BLaER1 (cell line): ENCODE measurements around the gene CLEC5A.
A peak's percentile ranks its signal among the peaks of the same experiment; 100 is the strongest.
"Not testable (repeated sequence)": the region's sequence is repeated elsewhere in the genome, so short reads cannot be mapped to it uniquely, and the experiment has no call there.

Source experiments
- H3K27ac ChIP-seq: shearing (Covaris generic); formaldehyde crosslinking; 2 replicates; pipeline ENCODE4 v1.8.1; 2022
- H3K27me3 ChIP-seq: shearing (Covaris generic); formaldehyde crosslinking; 2 replicates; pipeline ENCODE4 v1.8.1; 2022
- H3K36me3 ChIP-seq: shearing (Covaris generic); formaldehyde crosslinking; 2 replicates; pipeline ENCODE4 v1.8.1; 2022
- H3K4me1 ChIP-seq: shearing (Covaris generic); formaldehyde crosslinking; 2 replicates; pipeline ENCODE4 v1.8.1; 2022
- H3K4me2 ChIP-seq: shearing (Covaris generic); formaldehyde crosslinking; 2 replicates; pipeline ENCODE4 v1.8.1; 2022
- H3K4me3 ChIP-seq: shearing (Covaris generic); formaldehyde crosslinking; 2 replicates; pipeline ENCODE4 v1.8.1; 2022
- H3K9ac ChIP-seq: shearing (Covaris generic); formaldehyde crosslinking; 2 replicates; pipeline ENCODE4 v1.8.1; 2022
- H3K9me3 ChIP-seq: shearing (Covaris generic); formaldehyde crosslinking; 2 replicates; pipeline ENCODE4 v1.8.1; 2022
- H4K20me1 ChIP-seq: shearing (Covaris generic); formaldehyde crosslinking; 2 replicates; pipeline ENCODE4 v1.8.1; 2022
- Cebpa-rat ChIP-seq: shearing (Covaris generic); IDR thresholded peaks from 2 replicates; pipeline ENCODE4 v1.8.1; 2022

CLEC5A gene

DNA sequence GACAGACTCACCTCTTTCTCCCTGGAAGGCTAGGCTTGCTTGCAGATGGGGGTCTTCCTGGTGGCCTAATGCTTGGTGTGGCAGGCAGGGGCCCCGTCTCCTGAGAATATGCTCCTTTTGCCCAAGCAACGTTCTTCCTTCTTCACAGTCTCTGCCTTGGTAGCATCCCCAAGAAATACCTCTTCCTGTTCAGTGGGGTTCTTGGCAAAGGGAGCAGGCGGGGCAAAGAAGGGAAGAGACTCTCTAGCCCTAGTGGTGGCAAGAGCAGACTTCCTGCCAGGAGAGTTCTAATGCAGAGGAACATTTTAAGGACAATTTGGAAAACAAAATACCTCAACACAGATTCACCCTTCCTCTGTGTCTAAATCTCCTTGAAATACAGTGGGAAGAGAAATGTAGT lies at the start of gene CLEC5A:
TSS of gene CLEC5A (minus strand) at position 179 of the 400 bp plus-strand sequence. CDS start 682 bp downstream, outside the sequence.
- Histone ChIP-seq H3K9me3 (no peaks in the 10 kb centered on the region), H3K36me3 (no peaks in the 10 kb centered on the region), H3K27ac (no peak within 1 kb of the TSS), H4K20me1 (no peaks in the 10 kb centered on the region), H3K4me1 (no peaks in the 10 kb centered on the region; the same call in 1 of the 2 replicates), H3K9ac (no peak within 1 kb of the TSS), H3K4me2 (no peak within 1 kb of the TSS), H3K27me3 (no peaks in the 10 kb centered on the region), H3K4me3 (no peak within 1 kb of the TSS)
- TF ChIP-seq Cebpa-rat = no peak

DNA sequence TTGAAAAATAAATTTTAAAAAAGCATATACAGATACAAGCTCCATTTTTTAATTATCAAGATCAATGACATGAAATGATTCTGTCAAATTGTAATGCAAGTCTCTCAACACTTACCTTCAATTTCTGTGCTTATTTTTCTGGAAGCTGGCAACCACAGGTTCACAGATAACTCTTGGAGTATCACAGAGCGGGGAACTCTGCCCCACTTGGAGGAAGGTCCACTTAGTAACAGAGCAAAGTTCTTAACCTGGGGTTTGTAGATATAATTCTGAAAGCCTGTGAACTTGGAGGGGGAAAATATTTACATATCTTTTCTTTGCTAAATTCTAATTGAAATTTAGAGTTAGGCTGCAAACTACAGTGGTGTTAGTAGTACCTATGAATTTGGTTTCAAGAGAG lies 46.6 kb upstream of the CLEC5A start:
- H3K36me3 ChIP-seq = no peaks in the 10 kb centered on the region
- no peak for TF ChIP-seq Cebpa-rat

DNA sequence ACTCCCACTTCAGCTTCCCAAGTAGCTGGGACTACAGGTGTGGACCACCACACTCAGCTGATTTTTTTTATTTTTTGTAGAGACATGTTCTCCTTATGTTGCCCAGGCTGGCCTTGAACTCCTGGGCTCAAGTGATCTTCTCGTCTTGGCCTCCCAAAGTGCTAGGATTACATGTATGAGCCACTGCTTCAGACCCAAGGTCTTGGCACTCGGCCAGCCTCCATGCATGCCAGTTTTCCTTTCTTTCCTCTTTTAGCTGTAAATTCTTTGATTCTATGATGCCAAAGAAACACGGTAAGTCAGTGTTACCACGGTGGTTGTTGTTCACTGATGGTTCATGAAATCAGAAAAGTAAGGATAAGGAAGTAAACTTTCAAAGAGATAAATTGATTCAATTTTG lies 45.9 kb upstream of the CLEC5A start:
- H3K4me2 ChIP-seq = no peak overlapping the region
- no peak overlapping the region for H3K27ac ChIP-seq
- no peaks in the 10 kb centered on the region for H3K4me1 ChIP-seq
- no peaks in the 10 kb centered on the region for H3K36me3 ChIP-seq
- no peaks in the 10 kb centered on the region for H3K9me3 ChIP-seq
- no peaks in the 10 kb centered on the region for H4K20me1 ChIP-seq
- TF ChIP-seq Cebpa-rat = no peak
- H3K4me3 ChIP-seq = no peak overlapping the region
- no peak overlapping the region for H3K9ac ChIP-seq
- no peaks in the 10 kb centered on the region for H3K27me3 ChIP-seq

More for the DNA sequence above, 46.6 kb upstream of the CLEC5A start:
- H3K9me3 ChIP-seq = no peaks in the 10 kb centered on the region
- no peaks in the 10 kb centered on the region for H3K27me3 ChIP-seq
- no peak overlapping the region for H3K9ac ChIP-seq
- H4K20me1 ChIP-seq = no peaks in the 10 kb centered on the region
- no peak overlapping the region for H3K27ac ChIP-seq
- H3K4me1 ChIP-seq = no peaks in the 10 kb centered on the region
- no peak overlapping the region for H3K4me2 ChIP-seq
- H3K4me3 ChIP-seq = no peak overlapping the region

DNA sequence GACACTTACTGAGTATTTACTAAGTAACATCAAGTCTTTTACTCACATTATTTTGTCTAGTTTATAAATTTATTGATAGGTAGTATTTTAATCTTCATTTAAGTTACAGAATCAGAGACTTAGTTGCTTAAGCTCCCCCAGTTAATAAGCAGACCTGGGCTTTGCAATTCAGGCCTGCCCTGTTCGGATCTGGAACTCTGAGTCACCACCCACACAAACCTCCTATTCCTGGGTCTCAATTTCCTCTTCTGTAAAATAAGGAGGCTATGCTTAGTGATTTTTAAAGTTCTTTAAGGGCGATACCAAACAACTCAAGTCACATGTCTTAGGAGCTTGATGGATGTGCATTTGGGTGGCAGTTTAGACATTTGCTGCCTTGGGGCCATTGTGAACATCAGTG lies 45.4 kb upstream of the CLEC5A start:
- H3K4me2 ChIP-seq = no peak overlapping the region
- no peak for TF ChIP-seq Cebpa-rat
- no peaks in the 10 kb centered on the region for H3K9me3 ChIP-seq
- H3K36me3 ChIP-seq = no peaks in the 10 kb centered on the region
- H3K4me3 ChIP-seq = no peak overlapping the region
- no peaks in the 10 kb centered on the region for H3K4me1 ChIP-seq
- H3K27ac ChIP-seq = no peak overlapping the region
- H3K9ac ChIP-seq = no peak overlapping the region
- H3K27me3 ChIP-seq = no peaks in the 10 kb centered on the region
- no peaks in the 10 kb centered on the region for H4K20me1 ChIP-seq

DNA sequence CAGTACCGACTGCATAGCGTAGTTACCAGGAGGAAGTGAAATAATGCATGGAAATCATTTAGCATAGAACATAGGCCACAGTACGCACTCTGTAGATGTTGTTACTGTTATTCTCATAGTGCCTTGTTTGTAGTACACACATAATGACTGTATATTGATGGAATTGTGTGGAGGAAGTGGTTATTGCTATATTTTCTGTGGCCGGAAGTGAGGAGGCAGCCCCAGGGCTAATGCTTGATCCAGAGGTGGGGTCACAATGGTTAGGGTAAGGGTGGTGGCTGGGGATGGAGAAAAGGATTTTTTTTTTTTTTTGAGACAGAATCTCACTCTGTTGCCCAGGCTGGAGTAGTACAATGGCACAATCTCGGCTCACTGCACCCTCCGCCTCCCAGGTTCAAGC lies 44.4 kb upstream of the CLEC5A start:
- Histone ChIP-seq H3K4me2 (no peak overlapping the region), H3K36me3 (no peaks in the 10 kb centered on the region), H3K27ac (no peak overlapping the region), H3K4me3 (no peak overlapping the region), H3K4me1 (no peaks in the 10 kb centered on the region), H4K20me1 (no peaks in the 10 kb centered on the region), H3K27me3 (no peaks in the 10 kb centered on the region), H3K9me3 (no peaks in the 10 kb centered on the region), H3K9ac (no peak overlapping the region)
- TF ChIP-seq Cebpa-rat = no peak

DNA sequence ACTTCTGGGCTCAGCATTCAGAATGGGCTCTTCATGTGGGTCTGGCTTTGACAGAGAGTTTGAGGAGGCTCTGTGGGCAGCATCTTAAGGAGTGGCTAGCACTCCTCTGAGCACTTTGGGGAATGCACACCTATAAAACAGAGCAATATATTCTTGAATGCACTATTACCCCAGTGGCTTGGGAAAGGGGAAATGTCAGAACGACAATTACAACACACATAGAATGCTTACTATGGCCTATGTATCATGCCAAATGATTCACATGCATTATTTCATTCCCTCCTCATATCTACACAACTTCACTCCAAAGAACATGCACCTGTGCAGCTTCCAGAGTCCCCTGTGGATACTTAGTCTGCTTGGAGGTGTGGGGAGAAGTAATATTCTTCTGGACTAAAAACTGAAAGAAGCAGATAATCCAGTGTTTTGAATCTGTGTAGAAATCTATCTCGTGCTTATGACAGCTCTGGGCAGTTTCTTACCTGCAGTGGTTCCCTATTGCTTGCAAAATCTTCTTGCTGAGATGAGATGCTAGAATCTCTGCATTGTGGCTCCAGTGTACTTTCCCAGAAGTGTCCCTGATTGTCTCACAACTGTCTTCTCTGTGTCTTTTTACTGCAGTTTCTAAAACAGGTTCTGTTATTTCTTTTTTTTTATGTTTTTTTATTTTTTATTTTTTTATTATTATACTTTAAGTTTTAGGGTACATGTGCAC lies 43.4 kb upstream of the CLEC5A start:
- H3K4me2 ChIP-seq = no peak overlapping the region

DNA sequence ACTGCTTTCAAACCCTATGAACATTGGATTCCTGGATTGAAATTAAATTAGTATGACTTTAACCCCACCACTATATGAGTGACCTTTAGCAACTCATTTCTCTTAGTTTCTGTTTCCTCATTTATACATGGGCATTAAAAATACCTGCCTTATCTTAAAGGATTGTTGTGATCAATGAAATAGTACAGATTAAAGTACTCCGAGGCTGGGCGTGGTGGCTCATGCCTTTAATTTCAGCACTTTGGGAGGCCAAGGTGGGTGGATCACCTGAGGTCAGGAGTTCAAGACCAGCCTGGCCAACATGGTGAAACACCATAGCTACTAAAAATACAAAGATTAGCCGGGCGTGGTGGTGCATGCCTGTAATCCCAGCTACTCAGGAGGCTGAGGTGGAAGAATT lies 41.0 kb upstream of the CLEC5A start:
- not testable (repeated sequence) for H4K20me1 ChIP-seq, H3K27me3 ChIP-seq, H3K27ac ChIP-seq, H3K4me2 ChIP-seq, H3K4me3 ChIP-seq, H3K36me3 ChIP-seq, H3K4me1 ChIP-seq, H3K9me3 ChIP-seq, H3K9ac ChIP-seq

More for the DNA sequence above, 43.4 kb upstream of the CLEC5A start:
- Histone ChIP-seq H3K9me3 (no peaks in the 10 kb centered on the region), H3K4me1 (no peaks in the 10 kb centered on the region), H3K4me3 (no peak overlapping the region), H3K27me3 (no peaks in the 10 kb centered on the region), H3K27ac (no peak overlapping the region), H4K20me1 (no peaks in the 10 kb centered on the region), H3K9ac (no peak overlapping the region), H3K36me3 (no peaks in the 10 kb centered on the region)
- no peak for TF ChIP-seq Cebpa-rat

DNA sequence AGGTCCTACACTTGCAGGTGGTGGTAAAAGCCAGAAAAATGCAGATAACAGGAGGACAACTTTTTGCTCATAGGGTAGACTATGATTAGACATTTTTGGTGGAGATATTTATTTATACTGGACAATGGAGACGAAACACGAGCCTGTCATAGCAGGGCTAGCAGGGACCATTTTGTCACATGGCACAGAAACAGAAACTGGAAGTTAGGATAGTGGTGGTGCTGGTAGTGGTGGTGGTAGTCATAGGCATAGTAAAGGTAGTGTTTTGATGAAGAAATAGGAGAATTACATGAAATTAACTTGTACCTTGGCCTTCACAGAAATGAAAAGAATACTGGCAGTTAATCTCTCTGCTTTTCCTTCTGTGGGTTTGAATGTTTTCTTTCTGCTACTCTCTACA lies 40.1 kb upstream of the CLEC5A start:
- H3K4me3 ChIP-seq = no peak overlapping the region

DNA sequence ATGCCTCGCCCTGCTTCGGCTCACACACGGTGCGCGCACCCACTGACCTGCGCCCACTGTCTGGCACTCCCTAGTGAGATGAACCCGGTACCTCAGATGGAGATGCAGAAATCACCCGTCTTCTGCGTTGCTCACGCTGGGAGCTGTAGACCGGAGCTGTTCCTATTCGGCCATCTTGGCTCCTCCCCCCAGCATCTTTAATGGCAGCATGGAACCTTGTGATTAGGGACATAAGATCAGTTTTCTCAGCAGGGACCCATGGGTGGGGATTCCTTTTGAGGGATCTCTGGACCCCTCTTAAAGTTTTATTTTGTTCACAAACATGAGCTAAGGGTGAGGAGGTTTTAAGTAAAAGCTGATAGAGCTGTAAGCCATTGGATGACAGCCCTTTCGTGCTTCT lies 39.2 kb upstream of the CLEC5A start:
- H3K4me2 ChIP-seq, H3K4me3 ChIP-seq, H3K27ac ChIP-seq: not testable (repeated sequence)

More for the DNA sequence above, 40.1 kb upstream of the CLEC5A start:
- Histone ChIP-seq H3K9ac (no peak overlapping the region), H4K20me1 (no peaks in the 10 kb centered on the region), H3K9me3 (no peaks in the 10 kb centered on the region), H3K4me1 (no peaks in the 10 kb centered on the region), H3K27ac (no peak overlapping the region), H3K27me3 (no peaks in the 10 kb centered on the region), H3K4me2 (no peak overlapping the region), H3K36me3 (no peaks in the 10 kb centered on the region)
- TF ChIP-seq Cebpa-rat = no peak

DNA sequence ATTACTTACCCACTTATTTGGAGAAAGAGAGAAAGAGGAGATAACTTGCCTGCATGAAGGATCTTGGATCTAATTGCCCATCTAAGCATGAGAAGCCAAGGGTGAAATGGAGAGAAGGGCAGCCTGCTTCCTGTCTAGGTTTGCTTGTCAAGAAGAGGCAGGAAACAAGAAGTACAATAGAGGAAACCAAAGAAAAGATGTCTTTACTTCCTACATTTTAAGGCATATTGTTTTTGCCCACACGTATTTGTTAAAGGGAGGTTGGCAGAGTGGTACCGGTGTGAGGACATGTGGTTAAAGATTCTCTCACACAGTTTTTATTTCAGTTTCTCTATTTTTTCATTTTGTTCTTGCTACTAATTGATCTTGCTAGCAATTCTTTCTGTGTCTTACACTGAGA lies 32.8 kb upstream of the CLEC5A start:
- no peaks in the 10 kb centered on the region for H3K36me3 ChIP-seq
- H3K27ac ChIP-seq = no peak overlapping the region
- H3K27me3 ChIP-seq = no peaks in the 10 kb centered on the region
- peaks cover 32% of the 10 kb centered on the region for H3K4me1 ChIP-seq
- H3K4me2 ChIP-seq = peak overlapping the region; percentile 52
- H3K4me3 ChIP-seq = no peak overlapping the region
- TF ChIP-seq Cebpa-rat = no peak
- H4K20me1 ChIP-seq = no peaks in the 10 kb centered on the region
- H3K9me3 ChIP-seq = peaks cover 3% of the 10 kb centered on the region; the same call in 1 of the 2 replicates
- no peak overlapping the region for H3K9ac ChIP-seq

More for the DNA sequence above, 39.2 kb upstream of the CLEC5A start:
- H3K9me3 ChIP-seq, H3K4me1 ChIP-seq, H3K36me3 ChIP-seq, H3K9ac ChIP-seq, H4K20me1 ChIP-seq, H3K27me3 ChIP-seq: not testable (repeated sequence)

DNA sequence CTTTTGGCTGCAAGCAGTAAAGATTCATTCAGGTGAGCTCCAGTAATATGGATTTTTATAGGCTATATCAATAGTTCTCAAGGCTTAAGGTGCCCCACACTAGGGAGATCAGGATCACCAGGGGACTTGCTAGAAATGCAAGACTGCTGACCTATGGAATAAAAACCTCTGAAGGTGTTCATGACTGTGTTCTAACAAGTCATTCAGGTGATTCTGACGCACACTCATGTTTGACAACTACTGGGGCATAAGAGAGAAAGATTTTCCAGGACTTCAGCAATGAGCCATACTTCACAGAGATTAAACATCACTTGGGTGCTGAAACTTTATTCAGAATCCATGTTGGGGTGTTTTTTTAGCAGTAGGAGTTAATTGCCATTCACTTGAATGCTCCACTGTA lies 31.6 kb upstream of the CLEC5A start:
- TF ChIP-seq Cebpa-rat = no peak
- Histone ChIP-seq H4K20me1 (no peaks in the 10 kb centered on the region), H3K27me3 (no peaks in the 10 kb centered on the region), H3K4me3 (no peak overlapping the region), H3K4me1 (peaks cover 32% of the 10 kb centered on the region), H3K4me2 (0 out of 2 replicates have a peak overlapping the region, but pooled peaks have one; percentile 9), H3K9me3 (peaks cover 3% of the 10 kb centered on the region; the same call in 1 of the 2 replicates), H3K9ac (no peak overlapping the region), H3K36me3 (no peaks in the 10 kb centered on the region), H3K27ac (no peak overlapping the region)
